PC-3 (cell line): ENCODE results near the gene ENTR1. TPM values are rescaled to one million over a fixed set of nuclear protein-coding genes. Genes with fewer than 3 reads are reported as not detected.

Experiments used
- ATAC-seq: fragments of 200-7000 bp; cut with Tn5 transposase; 2 replicates; pipeline ENCODE4 v1.9.1; 2020; ENCODE audit warnings: mild to moderate bottlenecking, moderate library complexity
- BruUV-seq: library from RNA; stranded (reverse); fragments of 400-500 nt; replicated peaks from 2 replicates; lab custom pipeline; 2021; lab: Mats Ljungman, UMichigan
- CTCF ChIA-PET: fragments of 300-600 bp; sonication (Branson Sonifier 250); formaldehyde crosslinking; loops from one replicate; lab custom pipeline; 2022; ENCODE audit warnings: antibody characterized with exemption; lab: Charles Lee
- POLR2A ChIA-PET: fragments of 300-600 bp; sonication (Branson Sonifier 250); formaldehyde crosslinking; loops from one replicate; lab custom pipeline; 2022; ENCODE audit warnings: antibody characterized with exemption; ENCODE audit not compliant: unreplicated experiment; lab: Charles Lee
- DNase-seq: peaks from one replicate; pipeline ENCODE4 v3.0.0-alpha.2; 2015
- H2AFZ ChIP-seq: fragments of 300-600 bp; sonication (generic); 2 replicates; pipeline ENCODE4 v1.6.0; 2016; ENCODE audit warnings: antibody characterized with exemption, low read length
- H3F3A ChIP-seq: fragments of 300-600 bp; sonication (generic); one replicate; pipeline ENCODE4 v1.6.0; 2017; ENCODE audit warnings: antibody characterized with exemption, low read length, control low read depth, mild to moderate bottlenecking; ENCODE audit not compliant: unreplicated experiment
- H3K27ac ChIP-seq: fragments of 300-600 bp; sonication (generic); 2 replicates; pipeline ENCODE4 v1.5.1; 2016; ENCODE audit warnings: mild to moderate bottlenecking, low read length
- H3K27me3 ChIP-seq: fragments of 300-600 bp; sonication (generic); 2 replicates; pipeline ENCODE4 v1.6.1; 2016; ENCODE audit warnings: low read length, mixed read lengths
- H3K36me3 ChIP-seq: fragments of 300-600 bp; sonication (generic); 2 replicates; pipeline ENCODE4 v1.6.1; 2016; ENCODE audit warnings: low read depth, mixed run types, low read length, mixed read lengths
- H3K4me1 ChIP-seq: fragments of 300-600 bp; sonication (generic); 2 replicates; pipeline ENCODE4 v1.5.1; 2016; ENCODE audit warnings: low read length; ENCODE audit not compliant: insufficient read depth
- H3K4me2 ChIP-seq: fragments of 300-600 bp; sonication (generic); 2 replicates; pipeline ENCODE4 v1.6.0; 2016; ENCODE audit warnings: low read length
- H3K4me3 ChIP-seq: fragments of 300-600 bp; sonication (generic); 2 replicates; pipeline ENCODE4 v1.5.1; 2016; ENCODE audit warnings: mild to moderate bottlenecking, low read length, mixed read lengths
- H3K79me2 ChIP-seq: fragments of 300-600 bp; sonication (generic); 2 replicates; pipeline ENCODE4 v1.6.1; 2017; ENCODE audit warnings: low read length, mixed read lengths
- H3K9ac ChIP-seq: fragments of 300-600 bp; sonication (generic); 2 replicates; pipeline ENCODE4 v1.6.0; 2016; ENCODE audit warnings: mild to moderate bottlenecking, low read length
- H3K9me2 ChIP-seq: fragments of 300-600 bp; sonication (generic); replicated peaks from 2 replicates; pipeline ENCODE4 v1.6.1; 2016; ENCODE audit warnings: mixed run types, low read length, mixed read lengths
- H3K9me3 ChIP-seq: fragments of 300-600 bp; sonication (generic); 2 replicates; pipeline ENCODE4 v1.6.1; 2016; ENCODE audit warnings: low read length, mixed read lengths
- H4K20me1 ChIP-seq: fragments of 300-600 bp; sonication (generic); 2 replicates; pipeline ENCODE4 v1.6.1; 2016; ENCODE audit warnings: low read length, mixed read lengths
- CTCF ChIP-seq: fragments of 300-600 bp; sonication (generic); conservative IDR thresholded peaks from 2 replicates; pipeline ENCODE4 v1.5.1; 2017; ENCODE audit warnings: antibody characterized with exemption, low read depth, mild to moderate bottlenecking, low read length
- EZH2 ChIP-seq: fragments of 300-600 bp; sonication (generic); IDR thresholded peaks from one replicate; pipeline ENCODE4 v1.6.1; 2017; ENCODE audit warnings: antibody characterized with exemption, mild to moderate bottlenecking, low read length; ENCODE audit not compliant: unreplicated experiment
- EZH2phosphoT487 ChIP-seq: fragments of 300-600 bp; sonication (generic); IDR thresholded peaks from 2 replicates; pipeline ENCODE4 v1.6.1; 2018; ENCODE audit warnings: mild to moderate bottlenecking, antibody characterized with exemption, low read length, borderline replicate concordance
- intact Hi-C: fragments of 100-400 bp; cut with micrococcal nuclease; formaldehyde crosslinking; loops from 2 replicates; pipeline ENCODE4 v1.9.0; 2023
- total RNA-seq: library from RNA; depleted of rRNA; stranded (reverse); fragments of >200 nt; gene quantifications from 2 replicates; pipeline ENCODE4 v1.2.3, GENCODE V29; 2014

Gene ENTR1
- total RNA-seq, 1 experiment from 2014 or later, result 32.3 TPM

- Histone ChIP-seq H3K4me3 (no peak within 1 kb of the TSS), H4K20me1 (no peaks in the 10 kb centered on the region), H3K27me3 (no peaks in the 10 kb centered on the region), H3K9me3 (no peaks in the 10 kb centered on the region), H3K9me2 (no peaks in the 10 kb centered on the region), H3K36me3 (no peaks in the 10 kb centered on the region), H3F3A (no peaks in the 10 kb centered on the region), H3K9ac (no peak within 1 kb of the TSS), H3K79me2 (no peaks in the 10 kb centered on the region), H3K4me1 (no peaks in the 10 kb centered on the region), H3K27ac (no peak within 1 kb of the TSS), H2AFZ (no peak within 1 kb of the TSS), H3K4me2 (no peak within 1 kb of the TSS)
- BruUV-seq, result no TSS peak
- ChIA-PET POLR2A (no interaction called here), CTCF (no interaction called here)
- no peak for DNase-seq
- TF ChIP-seq EZH2phosphoT487 (no peak), CTCF (no peak), EZH2 (no peak)
- no peak for ATAC-seq
- intact Hi-C loops, result no loop called here
These were observed 36.9 kb downstream of the ENTR1 start, which contains the start of gene CARD9 for GRCh38 chr9:136373300-136374182. CARD9 (minus strand) TSS chr9:136373669; CDS start chr9:136372078, 1,591 bp downstream.

- POLR2A ChIA-PET, result no interaction called here
- H3K27ac ChIP-seq, result no peak overlapping the region
These were observed 37.7 kb downstream of the ENTR1 start for GRCh38 chr9:136372561-136373299.

More at GRCh38 chr9:136372561-136373299, 37.7 kb downstream of the ENTR1 start:
- intact Hi-C loops, result no loop called here
- Histone ChIP-seq H3K27me3 (no peaks in the 10 kb centered on the region), H3K4me1 (no peaks in the 10 kb centered on the region), H3K79me2 (no peaks in the 10 kb centered on the region), H3K36me3 (no peaks in the 10 kb centered on the region), H3K4me2 (no peak overlapping the region), H4K20me1 (no peaks in the 10 kb centered on the region), H3F3A (no peaks in the 10 kb centered on the region), H3K9ac (no peak overlapping the region), H3K4me3 (no peak overlapping the region), H3K9me3 (no peaks in the 10 kb centered on the region), H3K9me2 (no peaks in the 10 kb centered on the region), H2AFZ (no peak overlapping the region)
- BruUV-seq, result no TSS peak
- CTCF ChIA-PET, result no interaction called here
- peak; percentile 42 for ATAC-seq
- peak; percentile 8 for DNase-seq
- TF ChIP-seq CTCF (no peak), EZH2 (no peak), EZH2phosphoT487 (no peak)
